HCT116 (cell line): ENCODE measurements around the gene CSNK1G1. TPM values are rescaled to one million over a fixed set of nuclear protein-coding genes. Genes with fewer than 3 reads are reported as not detected.

Source experiments
- ATAC-seq: fragments of 200-7000 bp; cut with Tn5 transposase; 2 replicates; pipeline ENCODE4 v1.9.1; 2020; ENCODE audit warnings: mild to moderate bottlenecking, moderate library complexity
- BruUV-seq: library from RNA; stranded (reverse); fragments of 400-500 nt; replicated peaks from 2 replicates; lab custom pipeline; 2021; lab: Mats Ljungman, UMichigan
- CTCF ChIA-PET: fragments of 300-600 bp; sonication (Branson Sonifier 250); formaldehyde crosslinking; loops from one replicate; lab custom pipeline; 2021; ENCODE audit warnings: antibody characterized with exemption; lab: Charles Lee
- POLR2A ChIA-PET: fragments of 300-600, 350-600 bp; sonication (Branson Sonifier 250); formaldehyde crosslinking; loops from one replicate; lab custom pipeline; 2021; ENCODE audit warnings: antibody characterized with exemption; lab: Charles Lee
- RAD21 ChIA-PET, 2 experiments: fragments of 300-600 bp; sonication (Branson Sonifier 250); formaldehyde crosslinking; loops; one replicate each; lab custom pipeline; 2023; ENCODE audit warnings: low total read pairs in 2 of 2; ENCODE audit not compliant: uncharacterized antibody in 2 of 2, unreplicated experiment in 2 of 2, low non-redundant PET in 1 of 2; lab: Charles Lee
- DNase-seq: peaks from one replicate; pipeline ENCODE4 v3.0.0-alpha.2; 2010; ENCODE audit warnings: low read depth, low spot score
- H2AFZ ChIP-seq: fragments of 200-600 bp; shearing (Covaris generic), sonication (generic); 2 replicates; pipeline ENCODE4 v1.6.1; 2017; ENCODE audit warnings: low read depth, mixed run types, mixed read lengths, antibody characterized with exemption, low read length; ENCODE audit not compliant: poor library complexity, severe bottlenecking
- H3K27ac ChIP-seq: 2 replicates; pipeline ENCODE4 v1.5.1; 2012; ENCODE audit warnings: low read depth, low read length
- H3K27me3 ChIP-seq: fragments of 200-600 bp; sonication (generic); 2 replicates; pipeline ENCODE4 v1.6.1; 2016; ENCODE audit warnings: mixed run types, low read length, mixed read lengths; ENCODE audit not compliant: insufficient read depth
- H3K36me3 ChIP-seq, 2 experiments: fragments of 200-500 bp in 1 of 2; fragments of 200-600 bp in 1 of 2; sonication (Bioruptor generic) in 1 of 2; sonication (generic) in 1 of 2; 2 replicates each; pipeline versions ENCODE4 v1.5.1 to v1.6.1; 2014 to 2016; ENCODE audit warnings: low read length in 2 of 2, inconsistent platforms in 1 of 2, mixed read lengths in 1 of 2, mixed run types in 1 of 2; ENCODE audit not compliant: insufficient read depth in 2 of 2, control insufficient read depth in 1 of 2
- H3K4me1 ChIP-seq, 2 experiments: fragments of 200-600 bp in 1 of 2; sonication (generic) in 1 of 2; 2 replicates each; pipeline versions ENCODE4 v1.5.1 to v1.6.1; 2012 to 2017; ENCODE audit warnings: low read length in 2 of 2, inconsistent platforms in 1 of 2, mild to moderate bottlenecking in 1 of 2, mixed read lengths in 1 of 2, mixed run types in 1 of 2, moderate library complexity in 1 of 2; ENCODE audit not compliant: insufficient read depth in 2 of 2, control insufficient read depth in 1 of 2
- H3K4me2 ChIP-seq: fragments of 200-600 bp; sonication (generic); 2 replicates; pipeline ENCODE4 v1.6.1; 2017; ENCODE audit warnings: mixed run types, low read length, mixed read lengths
- H3K4me3 ChIP-seq, 2 experiments: fragments of 200-600 bp in 1 of 2; sonication (generic) in 1 of 2; replicated peaks in 1 of 2; 2 replicates each; pipeline ENCODE4 v1.5.1; 2011 to 2016; ENCODE audit warnings: low read length in 2 of 2, control low read depth in 1 of 2, low read depth in 1 of 2, mild to moderate bottlenecking in 1 of 2, mixed read lengths in 1 of 2, mixed run types in 1 of 2
- H3K79me2 ChIP-seq: fragments of 200-600 bp; sonication (generic); 2 replicates; pipeline ENCODE4 v1.6.1; 2017; ENCODE audit warnings: mild to moderate bottlenecking, mixed run types, low read length, moderate library complexity, mixed read lengths; ENCODE audit not compliant: insufficient read depth
- H3K9ac ChIP-seq: fragments of 200-600 bp; sonication (generic); 2 replicates; pipeline ENCODE4 v1.6.1; 2016; ENCODE audit warnings: low read length, mixed read lengths
- H3K9me2 ChIP-seq: fragments of 200-600 bp; sonication (generic), shearing (Covaris generic); 2 replicates; pipeline ENCODE4 v1.6.1; 2017; ENCODE audit warnings: mixed run types, mild to moderate bottlenecking, moderate library complexity; ENCODE audit not compliant: insufficient read depth
- H3K9me3 ChIP-seq, 2 experiments: fragments of 200-500 bp in 1 of 2; fragments of 200-600 bp in 1 of 2; sonication (Bioruptor generic) in 1 of 2; sonication (generic) in 1 of 2; 2 replicates each; pipeline ENCODE4 v1.6.1; 2014 to 2017; ENCODE audit warnings: low read length in 2 of 2, mixed read lengths in 2 of 2, inconsistent platforms in 1 of 2, low read depth in 1 of 2, mild to moderate bottlenecking in 1 of 2, mixed run types in 1 of 2, moderate library complexity in 1 of 2; ENCODE audit not compliant: control insufficient read depth in 1 of 2, insufficient read depth in 1 of 2
- H4K20me1 ChIP-seq: fragments of 200-600 bp; sonication (generic), shearing (Covaris generic); 2 replicates; pipeline ENCODE4 v1.6.1; 2017; ENCODE audit warnings: mixed run types, mild to moderate bottlenecking, moderate library complexity; ENCODE audit not compliant: insufficient read depth
- ATF3 ChIP-seq: IDR thresholded peaks from 2 replicates; pipeline ENCODE4 v1.6.1; 2012
- CTCF ChIP-seq, 3 experiments: fragments of 200-600 bp in 1 of 3; sonication (generic) in 1 of 3; IDR thresholded peaks in 2 of 3; conservative IDR thresholded peaks in 1 of 3; 2 replicates each; pipeline ENCODE4 v1.5.1; 2012 to 2017; ENCODE audit warnings: low read depth in 2 of 3, low read length in 2 of 3, antibody characterized with exemption in 1 of 3, borderline replicate concordance in 1 of 3, control low read depth in 1 of 3, mild to moderate bottlenecking in 1 of 3, mixed read lengths in 1 of 3, mixed run types in 1 of 3, moderate library complexity in 1 of 3; ENCODE audit not compliant: insufficient read depth in 1 of 3
- EZH2phosphoT487 ChIP-seq: fragments of 200-600 bp; IDR thresholded peaks from 2 replicates; pipeline ENCODE4 v1.6.1; 2018; ENCODE audit warnings: antibody characterized with exemption, borderline replicate concordance
- MAX ChIP-seq: IDR thresholded peaks from 2 replicates; pipeline ENCODE4 v1.6.1; 2012
- POLR2A ChIP-seq: IDR thresholded peaks from 2 replicates; pipeline ENCODE4 v1.7.0; 2011; ENCODE audit warnings: borderline replicate concordance; ENCODE audit not compliant: insufficient read depth, insufficient read length; ENCODE audit errors: extremely low read depth
- SP1 ChIP-seq: IDR thresholded peaks from 2 replicates; pipeline ENCODE4 v1.6.1; 2012; ENCODE audit warnings: low read depth
- SRF ChIP-seq: IDR thresholded peaks from 2 replicates; pipeline ENCODE4 v1.6.1; 2012; ENCODE audit warnings: low read depth
- ZBTB33 ChIP-seq: IDR thresholded peaks from 2 replicates; pipeline ENCODE4 v1.6.1; 2011; ENCODE audit warnings: mild to moderate bottlenecking, low read length, moderate library complexity; ENCODE audit not compliant: insufficient replicate concordance; ENCODE audit errors: extremely low read depth
- ZFX ChIP-seq: fragments of 450-650 bp; IDR thresholded peaks from 2 replicates; pipeline ENCODE4 v1.6.1; 2017
- intact Hi-C: fragments of 100-400 bp; cut with micrococcal nuclease; formaldehyde crosslinking; loops from 2 replicates; pipeline ENCODE4 v1.10.0; 2022
- total RNA-seq: library from RNA; stranded (reverse); gene quantifications from one replicate; pipeline ENCODE4 v1.2.1, GENCODE V29; 2021; ENCODE audit not compliant: unreplicated experiment

CSNK1G1 gene
- total RNA-seq, 1 experiment from 2014 or later = 21.1 TPM

GRCh38 chr15:64138331-64138941 lies 217.5 kb downstream of the CSNK1G1 start:
- no peak overlapping the region for H3K27ac ChIP-seq
- CTCF ChIA-PET = no interaction called here
- no peaks in the 10 kb centered on the region for H3K9me3 ChIP-seq
- intact Hi-C loops = no loop called here
- H2AFZ ChIP-seq = no peak overlapping the region
- RAD21 ChIA-PET = no interaction called here
- POLR2A ChIA-PET = no interaction called here
- DNase-seq (no peak), ATAC-seq (no peak)
- no peak for TF ChIP-seq CTCF (IDR thresholded peaks at IDR 0.05 in 2 of 3, conservative IDR thresholded peaks at IDR 0.05 in 1 of 3; ENCODE audit: borderline replicate concordance in 1 of 3, insufficient read depth in 1 of 3, low read depth in 2 of 3, low read length in 2 of 3)
- TF ChIP-seq ZFX = no peak
- no peak for TF ChIP-seq MAX
- TF ChIP-seq POLR2A = no peak
- H3K9ac ChIP-seq = no peak overlapping the region
- no peaks in the 10 kb centered on the region for H3K9me2 ChIP-seq
- peaks cover 24 to 30% of the 10 kb centered on the region in 2 experiments for H3K36me3 ChIP-seq
- BruUV-seq = no TSS peak
- H3K27me3 ChIP-seq = no peaks in the 10 kb centered on the region
- H3K4me2 ChIP-seq = no peak overlapping the region
- no peaks in the 10 kb centered on the region for H3K79me2 ChIP-seq
- no peaks in the 10 kb centered on the region for H4K20me1 ChIP-seq
- H3K4me3 ChIP-seq = no peak overlapping the region
- H3K4me1 ChIP-seq = no peaks in the 10 kb centered on the region

- H3K27me3 ChIP-seq = no peaks in the 10 kb centered on the region
- TF ChIP-seq ZBTB33 (no peak), SP1 (no peak), CTCF (IDR thresholded peaks at IDR 0.05 in 2 of 3, conservative IDR thresholded peaks at IDR 0.05 in 1 of 3; ENCODE audit: borderline replicate concordance in 1 of 3, insufficient read depth in 1 of 3, low read depth in 2 of 3, low read length in 2 of 3) (no peak), EZH2phosphoT487 (no peak), SRF (no peak), ATF3 (no peak)
These were observed 218.6 kb downstream of the CSNK1G1 start for GRCh38 chr15:64137226-64137833.

More at GRCh38 chr15:64137226-64137833, 218.6 kb downstream of the CSNK1G1 start:
- DNase-seq (no peak), ATAC-seq (no peak)
- H2AFZ ChIP-seq = no peak overlapping the region
- H3K79me2 ChIP-seq = no peaks in the 10 kb centered on the region
- H3K9ac ChIP-seq = no peak overlapping the region
- CTCF ChIA-PET = no interaction called here
- no peaks in the 10 kb centered on the region for H4K20me1 ChIP-seq
- no peak overlapping the region for H3K4me2 ChIP-seq
- POLR2A ChIA-PET = no interaction called here
- intact Hi-C loops = no loop called here
- RAD21 ChIA-PET = no interaction called here
- no peak overlapping the region for H3K4me3 ChIP-seq
- peaks cover 28 to 36% of the 10 kb centered on the region in 2 experiments for H3K36me3 ChIP-seq
- H3K9me2 ChIP-seq = no peaks in the 10 kb centered on the region
- BruUV-seq = no TSS peak
- no peaks in the 10 kb centered on the region for H3K4me1 ChIP-seq
- H3K9me3 ChIP-seq = no peaks in the 10 kb centered on the region
- no peak overlapping the region for H3K27ac ChIP-seq
